Thyroid gland (tissue), 4 donors: Measurements from ENCODE around the gene MTHFSD.

Source experiments
- POLR2A ChIP-seq, 2 donors: fragments of 450-650 bp; IDR thresholded peaks; one replicate each; pipeline ENCODE4 v1.6.1; 2017; ENCODE audit warnings: antibody characterized with exemption in 2 of 2, mild to moderate bottlenecking in 2 of 2, moderate library complexity in 1 of 2
- TF ChIP-seq, protein P1 (sequence below), 6 experiments: fragments of 200-600 bp in 3 of 6; fragments of 450-650 bp in 3 of 6; sonication (generic) in 3 of 6; IDR thresholded peaks; one replicate each; pipeline ENCODE4 v1.5.1; 2016 to 2019; ENCODE audit warnings: antibody characterized with exemption in 6 of 6, mild to moderate bottlenecking in 2 of 6, inconsistent platforms in 1 of 6, moderate library complexity in 1 of 6

DNA sequence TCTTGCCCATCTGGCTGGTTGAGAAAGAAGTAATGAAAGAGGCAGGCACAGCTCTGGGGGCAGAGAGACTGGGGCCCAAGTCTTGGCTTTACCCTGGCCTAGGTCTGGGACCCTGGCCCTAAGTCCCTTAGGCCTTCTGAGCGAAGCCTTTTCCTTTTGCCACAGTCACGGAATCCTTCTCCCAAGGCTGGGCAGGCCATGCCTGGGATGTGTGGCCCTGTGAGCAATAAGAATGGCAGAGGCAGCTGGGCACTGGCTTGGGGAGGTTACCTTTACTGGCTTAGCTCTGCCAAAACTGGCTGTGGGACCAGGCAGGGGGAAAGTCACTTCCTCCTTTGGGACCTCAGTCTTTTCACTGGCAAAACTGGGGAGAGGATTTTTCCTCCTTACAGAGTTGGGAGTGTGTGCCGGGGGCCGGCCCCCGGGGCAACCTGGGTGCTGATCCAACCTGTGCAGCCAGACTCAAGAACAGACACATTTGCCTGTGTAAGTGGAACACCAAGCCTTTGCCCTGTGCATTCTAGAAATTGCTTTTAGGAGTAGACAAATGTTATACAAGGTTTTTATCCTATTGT is 31.8 kb downstream of the MTHFSD start:
- TF ChIP-seq, protein P1, sequence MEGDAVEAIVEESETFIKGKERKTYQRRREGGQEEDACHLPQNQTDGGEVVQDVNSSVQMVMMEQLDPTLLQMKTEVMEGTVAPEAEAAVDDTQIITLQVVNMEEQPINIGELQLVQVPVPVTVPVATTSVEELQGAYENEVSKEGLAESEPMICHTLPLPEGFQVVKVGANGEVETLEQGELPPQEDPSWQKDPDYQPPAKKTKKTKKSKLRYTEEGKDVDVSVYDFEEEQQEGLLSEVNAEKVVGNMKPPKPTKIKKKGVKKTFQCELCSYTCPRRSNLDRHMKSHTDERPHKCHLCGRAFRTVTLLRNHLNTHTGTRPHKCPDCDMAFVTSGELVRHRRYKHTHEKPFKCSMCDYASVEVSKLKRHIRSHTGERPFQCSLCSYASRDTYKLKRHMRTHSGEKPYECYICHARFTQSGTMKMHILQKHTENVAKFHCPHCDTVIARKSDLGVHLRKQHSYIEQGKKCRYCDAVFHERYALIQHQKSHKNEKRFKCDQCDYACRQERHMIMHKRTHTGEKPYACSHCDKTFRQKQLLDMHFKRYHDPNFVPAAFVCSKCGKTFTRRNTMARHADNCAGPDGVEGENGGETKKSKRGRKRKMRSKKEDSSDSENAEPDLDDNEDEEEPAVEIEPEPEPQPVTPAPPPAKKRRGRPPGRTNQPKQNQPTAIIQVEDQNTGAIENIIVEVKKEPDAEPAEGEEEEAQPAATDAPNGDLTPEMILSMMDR (IDR thresholded peaks at IDR 0.05): no peak
- no peak for TF ChIP-seq POLR2A (IDR thresholded peaks at IDR 0.05)
